SU-DHL-6 (cell line): ENCODE results near the gene G0S2.

Experiments
- H2AFZ ChIP-seq: fragments of 200-600 bp; sonication (generic); 2 replicates; pipeline ENCODE4 v1.6.1; 2014; ENCODE audit warnings: low read depth, mild to moderate bottlenecking, moderate library complexity, mixed read lengths, antibody characterized with exemption, low read length; ENCODE audit not compliant: severe bottlenecking
- H3F3A ChIP-seq: fragments of 200-600 bp; shearing (Covaris generic); 2 replicates; pipeline ENCODE4 v1.6.0; 2016; ENCODE audit warnings: antibody characterized with exemption, mild to moderate bottlenecking; ENCODE audit not compliant: insufficient read depth
- H3K27ac ChIP-seq: fragments of 200-600 bp; sonication (generic); 2 replicates; pipeline ENCODE4 v1.5.1; 2016; ENCODE audit warnings: low read depth, mild to moderate bottlenecking, low read length, moderate library complexity, mixed read lengths
- H3K27me3 ChIP-seq: fragments of 200-600 bp; sonication (generic), shearing (Covaris generic); 2 replicates; pipeline ENCODE4 v1.6.0; 2014; ENCODE audit warnings: mild to moderate bottlenecking, low read length
- H3K36me3 ChIP-seq: fragments of 200-600 bp; sonication (generic); 2 replicates; pipeline ENCODE4 v1.6.1; 2014; ENCODE audit warnings: mild to moderate bottlenecking, low read length, mixed read lengths
- H3K4me2 ChIP-seq: fragments of 300-600, 200-600 bp; shearing (Covaris generic), sonication (generic); 2 replicates; pipeline ENCODE4 v1.6.0; 2014; ENCODE audit warnings: low read length, low read depth, mild to moderate bottlenecking; ENCODE audit not compliant: poor library complexity, severe bottlenecking
- H3K4me3 ChIP-seq: fragments of 200-600 bp; sonication (generic); 2 replicates; pipeline ENCODE4 v1.5.1; 2014; ENCODE audit warnings: antibody characterized with exemption, low read length, mild to moderate bottlenecking, mixed read lengths; ENCODE audit not compliant: insufficient read depth, poor library complexity, severe bottlenecking
- H3K79me2 ChIP-seq: fragments of 200-600 bp; sonication (generic); 2 replicates; pipeline ENCODE4 v1.6.1; 2014; ENCODE audit warnings: mild to moderate bottlenecking, low read length, moderate library complexity; ENCODE audit not compliant: insufficient read depth
- H3K9ac ChIP-seq: fragments of 200-600 bp; sonication (generic); 2 replicates; pipeline ENCODE4 v1.7.0; 2014; ENCODE audit warnings: mild to moderate bottlenecking, low read length
- H3K9me2 ChIP-seq: fragments of 200-600 bp; sonication (generic); replicated peaks from 2 replicates; pipeline ENCODE4 v1.6.1; 2014; ENCODE audit warnings: low read length; ENCODE audit not compliant: insufficient read depth
- H3K9me3 ChIP-seq: fragments of 200-600 bp; sonication (generic); 2 replicates; pipeline ENCODE4 v1.6.1; 2014; ENCODE audit warnings: low read length, mixed read lengths; ENCODE audit not compliant: insufficient read depth
- H4K20me1 ChIP-seq: fragments of 200-600 bp; sonication (generic); 2 replicates; pipeline ENCODE4 v1.6.1; 2014; ENCODE audit warnings: low read depth, mild to moderate bottlenecking, antibody characterized with exemption, low read length, moderate library complexity, mixed read lengths
- EZH2phosphoT487 ChIP-seq: fragments of 200-600 bp; sonication (generic), shearing (Covaris generic); conservative IDR thresholded peaks from 2 replicates; pipeline ENCODE4 v1.6.1; 2018; ENCODE audit warnings: mild to moderate bottlenecking, antibody characterized with exemption, low read length, moderate library complexity, mixed read lengths
- TF ChIP-seq, protein P1 (sequence below): fragments of 200-600 bp; sonication (generic); IDR thresholded peaks from one replicate; pipeline ENCODE4 v1.5.1; 2017; ENCODE audit warnings: antibody characterized with exemption, mild to moderate bottlenecking, low read length, moderate library complexity; ENCODE audit not compliant: insufficient read depth, poor library complexity, severe bottlenecking

G0S2 gene

DNA sequence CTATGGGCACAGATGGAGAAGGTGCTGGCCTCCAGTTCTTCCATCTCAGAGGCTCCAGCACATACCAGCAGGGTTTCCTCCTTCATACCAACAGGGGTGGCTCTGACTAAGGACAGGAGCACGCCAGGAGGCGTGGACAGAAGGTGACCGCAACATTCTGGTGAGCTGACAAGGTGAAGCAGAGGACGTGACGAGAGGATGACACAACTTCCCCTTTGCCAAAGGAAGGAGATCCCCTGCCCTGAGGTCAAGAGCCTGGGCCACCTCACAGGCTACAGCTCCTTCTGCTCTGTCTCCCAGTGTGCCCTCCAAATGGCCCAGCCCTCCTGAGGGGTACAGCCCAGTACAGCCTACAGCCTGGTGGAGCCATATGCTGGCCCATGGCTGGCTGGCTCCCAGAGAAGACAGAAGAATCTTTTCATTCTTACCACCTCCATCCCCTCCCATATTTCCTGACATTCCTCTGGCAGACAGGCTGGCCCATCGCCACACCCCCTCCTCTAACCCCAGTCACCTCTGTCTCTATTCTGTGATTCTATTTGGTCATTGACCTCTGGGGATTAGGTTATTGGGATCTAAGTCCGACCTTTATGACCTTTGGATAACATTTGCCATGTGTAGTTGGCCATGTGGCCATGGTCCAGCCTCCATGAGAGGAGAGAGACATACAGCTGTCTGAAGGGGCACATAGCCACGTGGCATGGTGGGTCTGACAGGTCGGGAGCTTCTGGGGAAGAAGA is 17.9 kb upstream of the G0S2 start:
- Histone ChIP-seq H3K4me3 (no peak overlapping the region), H3K79me2 (no peaks in the 10 kb centered on the region), H3K27ac (no peak overlapping the region), H2AFZ (no peak overlapping the region), H3K4me2 (no peak overlapping the region), H3K27me3 (no peaks in the 10 kb centered on the region), H3K9me2 (no peaks in the 10 kb centered on the region), H3K36me3 (no peaks in the 10 kb centered on the region), H3F3A (no peaks in the 10 kb centered on the region), H3K9me3 (no peaks in the 10 kb centered on the region), H3K9ac (no peak overlapping the region), H4K20me1 (no peaks in the 10 kb centered on the region)
- TF ChIP-seq, protein P1, sequence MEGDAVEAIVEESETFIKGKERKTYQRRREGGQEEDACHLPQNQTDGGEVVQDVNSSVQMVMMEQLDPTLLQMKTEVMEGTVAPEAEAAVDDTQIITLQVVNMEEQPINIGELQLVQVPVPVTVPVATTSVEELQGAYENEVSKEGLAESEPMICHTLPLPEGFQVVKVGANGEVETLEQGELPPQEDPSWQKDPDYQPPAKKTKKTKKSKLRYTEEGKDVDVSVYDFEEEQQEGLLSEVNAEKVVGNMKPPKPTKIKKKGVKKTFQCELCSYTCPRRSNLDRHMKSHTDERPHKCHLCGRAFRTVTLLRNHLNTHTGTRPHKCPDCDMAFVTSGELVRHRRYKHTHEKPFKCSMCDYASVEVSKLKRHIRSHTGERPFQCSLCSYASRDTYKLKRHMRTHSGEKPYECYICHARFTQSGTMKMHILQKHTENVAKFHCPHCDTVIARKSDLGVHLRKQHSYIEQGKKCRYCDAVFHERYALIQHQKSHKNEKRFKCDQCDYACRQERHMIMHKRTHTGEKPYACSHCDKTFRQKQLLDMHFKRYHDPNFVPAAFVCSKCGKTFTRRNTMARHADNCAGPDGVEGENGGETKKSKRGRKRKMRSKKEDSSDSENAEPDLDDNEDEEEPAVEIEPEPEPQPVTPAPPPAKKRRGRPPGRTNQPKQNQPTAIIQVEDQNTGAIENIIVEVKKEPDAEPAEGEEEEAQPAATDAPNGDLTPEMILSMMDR: no peak
- no peak for TF ChIP-seq EZH2phosphoT487

GRCh38 chr1:209657918-209658317 is 17.3 kb upstream of the G0S2 start:
- Histone ChIP-seq H2AFZ (no peak overlapping the region), H3K27ac (no peak overlapping the region), H3K36me3 (no peaks in the 10 kb centered on the region), H3K9ac (no peak overlapping the region), H3K79me2 (no peaks in the 10 kb centered on the region), H3K4me2 (no peak overlapping the region), H4K20me1 (no peaks in the 10 kb centered on the region), H3K27me3 (no peaks in the 10 kb centered on the region), H3K9me3 (no peaks in the 10 kb centered on the region), H3F3A (no peaks in the 10 kb centered on the region), H3K4me3 (no peak overlapping the region), H3K9me2 (no peaks in the 10 kb centered on the region)
- TF ChIP-seq EZH2phosphoT487: no peak
- TF ChIP-seq, protein P1: no peak

GRCh38 chr1:209659909-209660308 is 15.3 kb upstream of the G0S2 start:
- Histone ChIP-seq H3F3A (no peaks in the 10 kb centered on the region), H3K36me3 (no peaks in the 10 kb centered on the region), H3K27ac (no peak overlapping the region), H3K27me3 (no peaks in the 10 kb centered on the region), H3K4me2 (no peak overlapping the region), H3K4me3 (no peak overlapping the region), H3K79me2 (no peaks in the 10 kb centered on the region), H4K20me1 (no peaks in the 10 kb centered on the region), H3K9me3 (no peaks in the 10 kb centered on the region), H3K9ac (no peak overlapping the region), H2AFZ (no peak overlapping the region), H3K9me2 (no peaks in the 10 kb centered on the region)
- TF ChIP-seq, protein P1: no peak
- TF ChIP-seq EZH2phosphoT487: no peak
